BJ (cell line): ENCODE measurements around the gene MXD1. TPM values are rescaled to one million over a fixed set of nuclear protein-coding genes. Genes with fewer than 3 reads are reported as not detected.

Experiments used
- CTCF ChIA-PET: fragments of 350-600 bp; formaldehyde crosslinking; extraction: SDS; loops from one replicate; lab custom pipeline; 2021; ENCODE audit warnings: antibody characterized with exemption, inconsistent platforms; lab: Yijun Ruan, JAX
- POLR2A ChIA-PET: fragments of 300-600 bp; sonication (Branson Sonifier 250); formaldehyde crosslinking; extraction: SDS; loops from one replicate; lab custom pipeline; 2021; ENCODE audit warnings: antibody characterized with exemption; lab: Charles Lee
- DNase-seq: peaks from one replicate; pipeline ENCODE4 v3.0.0-alpha.2; 2011; ENCODE audit warnings: low read depth
- H3K27me3 ChIP-seq: 2 replicates; pipeline ENCODE4 v1.6.0; 2011; ENCODE audit warnings: low read length; ENCODE audit not compliant: control insufficient read depth, insufficient read depth
- H3K36me3 ChIP-seq: 2 replicates; pipeline ENCODE4 v1.5.1; 2011; ENCODE audit warnings: low read length; ENCODE audit not compliant: control insufficient read depth, insufficient read depth
- H3K4me3 ChIP-seq: 2 replicates; pipeline ENCODE4 v1.5.1; 2011; ENCODE audit warnings: low read depth, mild to moderate bottlenecking, control low read depth, low read length
- polyA plus RNA-seq: library from polyadenylated mRNA; depleted of rRNA; stranded (reverse); fragments of >200 nt; gene quantifications from 2 replicates; pipeline ENCODE4 v1.2.3, GENCODE V29; 2011
- TF ChIP-seq, protein P1 (sequence below): IDR thresholded peaks from 2 replicates; pipeline ENCODE4 v1.5.1; 2011; ENCODE audit warnings: low read depth, mild to moderate bottlenecking, control low read depth, inconsistent platforms, low read length, moderate library complexity; ENCODE audit not compliant: insufficient read depth

The MXD1 gene
- polyA plus RNA-seq, 1 experiment: 3.9 TPM

DNA sequence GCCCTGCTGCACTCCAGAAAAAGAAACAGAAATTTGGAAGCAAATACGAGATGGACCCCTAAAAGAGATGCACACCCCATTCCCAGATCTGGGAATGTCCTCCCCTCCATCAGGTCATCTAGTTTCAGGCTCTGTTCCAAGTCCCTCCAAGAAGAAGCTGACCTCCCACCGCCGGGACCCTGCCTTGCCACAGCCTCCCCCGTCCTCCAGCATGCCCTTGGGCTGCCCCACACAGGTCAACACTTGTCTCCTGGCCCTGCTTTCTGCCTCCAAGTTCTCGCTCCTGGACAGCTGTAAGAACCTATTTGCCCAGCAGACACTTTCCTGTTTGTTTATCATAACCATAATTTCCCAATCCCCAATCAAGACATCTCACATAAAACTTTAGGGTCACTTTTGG, 44.5 kb downstream of the MXD1 start:
- ChIA-PET CTCF (no interaction called here), POLR2A (no interaction called here)
- Histone ChIP-seq H3K27me3 (peaks cover 19% of the 10 kb centered on the region), H3K36me3 (no peaks in the 10 kb centered on the region), H3K4me3 (no peak overlapping the region)
- TF ChIP-seq, protein P1, sequence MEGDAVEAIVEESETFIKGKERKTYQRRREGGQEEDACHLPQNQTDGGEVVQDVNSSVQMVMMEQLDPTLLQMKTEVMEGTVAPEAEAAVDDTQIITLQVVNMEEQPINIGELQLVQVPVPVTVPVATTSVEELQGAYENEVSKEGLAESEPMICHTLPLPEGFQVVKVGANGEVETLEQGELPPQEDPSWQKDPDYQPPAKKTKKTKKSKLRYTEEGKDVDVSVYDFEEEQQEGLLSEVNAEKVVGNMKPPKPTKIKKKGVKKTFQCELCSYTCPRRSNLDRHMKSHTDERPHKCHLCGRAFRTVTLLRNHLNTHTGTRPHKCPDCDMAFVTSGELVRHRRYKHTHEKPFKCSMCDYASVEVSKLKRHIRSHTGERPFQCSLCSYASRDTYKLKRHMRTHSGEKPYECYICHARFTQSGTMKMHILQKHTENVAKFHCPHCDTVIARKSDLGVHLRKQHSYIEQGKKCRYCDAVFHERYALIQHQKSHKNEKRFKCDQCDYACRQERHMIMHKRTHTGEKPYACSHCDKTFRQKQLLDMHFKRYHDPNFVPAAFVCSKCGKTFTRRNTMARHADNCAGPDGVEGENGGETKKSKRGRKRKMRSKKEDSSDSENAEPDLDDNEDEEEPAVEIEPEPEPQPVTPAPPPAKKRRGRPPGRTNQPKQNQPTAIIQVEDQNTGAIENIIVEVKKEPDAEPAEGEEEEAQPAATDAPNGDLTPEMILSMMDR: no peak
- DNase-seq: no peak

DNA sequence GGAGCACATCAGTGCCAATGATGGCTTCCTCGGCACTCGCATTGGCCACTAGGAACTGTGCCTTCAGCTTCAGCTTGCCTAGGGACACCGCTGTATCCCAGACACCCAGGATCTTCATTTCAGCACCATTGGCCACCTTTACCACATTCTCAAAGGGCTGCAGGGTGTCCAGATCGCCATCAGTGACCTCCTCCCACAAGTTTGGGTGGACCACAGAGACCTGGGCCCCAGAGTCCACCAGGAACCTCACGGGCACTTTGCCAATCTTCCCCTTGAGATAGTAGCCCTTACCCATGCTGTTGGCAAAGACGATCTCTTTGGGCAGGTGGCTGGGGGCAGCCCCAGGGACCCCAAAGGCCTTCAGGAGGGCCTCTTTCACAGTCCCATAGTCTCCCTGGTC, 45.9 kb downstream of the MXD1 start:
- DNase-seq: no peak
- CTCF ChIA-PET: interaction anchor here (0.6 kb wide), 1 partner anchor 524 kb away, joined by 4 read pairs; the partner anchor contains the start of gene NFU1
- TF ChIP-seq, protein P1: no peak
- Histone ChIP-seq H3K36me3 (no peaks in the 10 kb centered on the region), H3K4me3 (no peak overlapping the region), H3K27me3 (peaks cover 16% of the 10 kb centered on the region)
- POLR2A ChIA-PET: no interaction called here

DNA sequence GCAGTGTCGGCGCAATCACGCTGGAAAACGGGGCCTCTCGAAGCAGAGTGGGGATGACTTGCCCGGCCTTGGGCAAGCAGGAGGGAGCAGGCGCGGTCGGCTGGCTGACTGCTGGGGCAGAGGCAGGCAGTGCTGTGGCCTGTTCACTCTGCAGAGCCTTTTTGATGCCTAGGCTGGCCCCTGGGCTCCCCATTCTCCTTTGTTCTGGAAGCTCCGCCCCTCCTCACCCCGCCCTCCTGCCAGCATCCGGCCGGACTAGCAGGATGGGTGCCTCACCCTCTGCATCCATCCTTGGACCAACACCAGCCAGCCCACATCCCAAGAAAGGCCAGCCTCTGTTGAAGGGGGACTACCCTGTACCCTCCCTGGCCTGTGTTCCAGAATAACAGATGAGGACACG, 46.6 kb downstream of the MXD1 start, which contains the start of gene ASPRV1:
Gene ASPRV1 (minus strand): TSS at position 136 of the 400 bp plus-strand sequence. CDS start 195 bp downstream, outside the sequence.
- TF ChIP-seq, protein P1: no peak
- ChIA-PET POLR2A (no interaction called here), CTCF (interaction anchor here (0.7 kb wide), 1 partner anchor 82 kb away, joined by 3 read pairs; no protein-coding TSS in a partner anchor)
- Histone ChIP-seq H3K36me3 (no peaks in the 10 kb centered on the region), H3K27me3 (peaks cover 16% of the 10 kb centered on the region), H3K4me3 (no peak within 1 kb of the TSS)
- no peak for DNase-seq

DNA sequence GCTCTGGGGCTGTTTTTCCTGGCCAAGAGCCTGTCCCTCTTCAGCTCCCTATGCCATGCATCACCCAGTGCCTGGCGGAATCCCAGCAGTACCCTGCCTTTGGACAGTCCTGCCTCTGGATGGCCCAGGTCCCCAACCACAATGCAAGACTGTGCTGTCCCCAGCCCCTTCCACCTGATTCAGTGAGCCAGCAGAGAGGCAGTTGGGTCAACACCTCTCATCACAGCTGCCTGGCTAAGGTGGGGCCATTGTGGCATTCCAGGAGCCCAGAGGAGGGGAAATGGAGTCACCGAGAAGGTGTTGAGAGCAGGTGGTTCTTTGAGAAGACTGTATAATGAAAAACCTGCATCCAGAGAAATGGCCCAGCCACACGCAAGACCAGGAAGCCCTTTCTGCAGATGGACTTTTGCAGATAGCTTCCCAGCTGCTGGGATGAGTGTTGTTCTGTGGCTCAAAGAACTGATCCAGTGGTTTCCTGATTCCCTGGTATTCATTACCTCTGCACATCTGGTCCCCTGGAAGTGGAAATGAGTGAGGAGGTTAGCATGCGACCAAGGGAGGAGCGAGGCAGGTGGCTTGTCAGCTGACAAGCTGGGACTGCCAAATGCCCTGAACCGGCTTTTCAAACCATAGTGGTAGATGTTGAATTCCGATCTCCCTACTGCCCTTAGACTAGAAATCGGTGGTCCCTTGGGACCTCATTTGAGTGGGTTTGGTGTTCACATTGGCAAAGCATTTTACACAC, 48.2 kb downstream of the MXD1 start:
- POLR2A ChIA-PET: no interaction called here
- Histone ChIP-seq H3K4me3 (no peak overlapping the region), H3K27me3 (peaks cover 10% of the 10 kb centered on the region), H3K36me3 (no peaks in the 10 kb centered on the region)
- no peak for DNase-seq
- TF ChIP-seq, protein P1: no peak
- CTCF ChIA-PET: no interaction called here

DNA sequence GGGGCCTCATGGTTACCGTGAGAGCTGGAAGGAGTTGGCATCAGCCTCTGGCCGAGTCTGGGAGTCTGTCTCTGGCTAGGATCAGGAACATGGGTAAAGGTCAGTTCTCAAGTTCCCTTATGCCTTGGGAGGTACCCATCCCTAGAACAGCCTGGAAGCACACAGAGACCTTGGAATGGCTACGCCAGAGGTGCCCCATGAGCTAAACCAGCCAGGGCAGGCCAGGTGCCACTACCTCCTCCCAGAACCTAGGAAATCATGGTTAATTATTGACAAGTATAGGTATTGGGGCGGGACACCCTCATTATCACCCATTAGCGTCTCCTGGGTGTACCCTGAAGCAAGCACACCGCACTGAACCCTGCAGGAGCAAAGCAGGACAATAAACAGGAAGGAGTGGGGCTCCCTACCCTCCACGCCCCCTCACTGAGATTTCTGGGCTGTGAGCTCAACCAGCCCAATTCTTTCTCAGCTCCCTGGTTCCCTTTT, 49.5 kb downstream of the MXD1 start:
- Histone ChIP-seq H3K36me3 (no peaks in the 10 kb centered on the region), H3K4me3 (no peak overlapping the region), H3K27me3 (peaks cover 4% of the 10 kb centered on the region)
- ChIA-PET POLR2A (no interaction called here), CTCF (no interaction called here)
- DNase-seq: no peak
- TF ChIP-seq, protein P1: no peak
